ENCODE data around the gene LCN9. TPM values are rescaled to one million over a fixed set of nuclear protein-coding genes. Genes with fewer than 3 reads are reported as not detected.
A peak's percentile ranks its signal among the peaks of the same experiment; 100 is the strongest.

Gene LCN9
- total RNA-seq, 1 donor, result not detected

- DNase-seq (ENCODE audit: low read depth in 2 of 3, low spot score in 2 of 3), result no peak
Measured at GRCh38 chr9:135696446-135696845, 33.3 kb downstream of the LCN9 start.

GRCh38 chr9:135697226-135697625 lies 34.1 kb downstream of the LCN9 start:
- no peak for DNase-seq (ENCODE audit: low read depth in 2 of 3, low spot score in 2 of 3)

- DNase-seq (ENCODE audit: low read depth in 2 of 3, low spot score in 2 of 3), result no peak
Measured at GRCh38 chr9:135698236-135698635, 35.1 kb downstream of the LCN9 start.

DNA sequence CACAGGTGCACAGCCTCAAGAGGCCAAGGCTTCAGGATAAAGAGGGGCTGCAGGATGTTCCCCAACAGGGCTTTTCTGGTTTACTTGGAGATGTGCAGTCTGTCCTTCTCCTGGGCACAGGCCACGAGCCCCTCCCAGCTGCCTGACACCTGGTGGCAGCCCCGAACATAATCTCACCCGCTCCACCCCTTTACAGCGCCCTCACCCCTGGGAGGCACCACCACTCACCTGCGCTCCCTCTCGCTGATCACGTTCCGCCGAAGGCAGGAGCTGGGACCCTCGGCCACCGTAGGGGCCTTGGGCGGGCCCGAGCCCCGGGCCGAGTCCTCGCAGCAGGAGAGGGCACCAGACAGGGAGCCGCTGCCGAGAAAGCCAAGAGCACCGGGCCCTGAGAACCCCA lies 35.7 kb downstream of the LCN9 start:
- DNase-seq (ENCODE audit: low read depth in 2 of 3, low spot score in 2 of 3), result no peak

GRCh38 chr9:135699440-135699839 lies 36.3 kb downstream of the LCN9 start, which contains the start of gene SOHLH1:
Gene SOHLH1, minus strand, starts transcription at chr9:135699481. Its CDS starts 14 bp downstream, at chr9:135699467.
- DNase-seq (ENCODE audit: low read depth in 2 of 3, low spot score in 2 of 3), result no peak

DNA sequence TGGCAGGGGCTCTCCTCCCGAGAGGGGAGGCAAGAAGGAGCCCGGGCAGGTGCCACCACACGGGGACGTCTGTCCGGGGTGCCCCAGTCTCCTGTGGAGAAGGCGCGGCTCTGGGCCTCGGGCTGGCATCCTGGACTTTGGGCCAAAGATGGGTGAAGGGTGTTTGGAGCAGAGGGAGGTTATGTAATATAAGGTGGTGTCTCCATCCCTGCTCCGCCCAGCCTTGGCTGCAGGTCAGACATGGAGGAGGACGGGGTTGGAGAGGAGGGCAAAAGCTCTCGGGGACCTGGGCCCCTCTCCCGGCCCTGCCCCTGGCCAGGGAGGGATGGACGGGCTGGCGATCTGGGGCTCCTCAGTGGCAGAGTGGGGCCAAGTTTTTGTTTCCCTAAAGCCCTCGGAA lies 37.4 kb downstream of the LCN9 start:
- no peak for DNase-seq (ENCODE audit: low read depth in 2 of 3, low spot score in 2 of 3)

GRCh38 chr9:135701067-135701958 lies 38.2 kb downstream of the LCN9 start:
- peak in 1 of 3 donors; percentile 6 for DNase-seq (ENCODE audit: low read depth in 2 of 3, low spot score in 2 of 3)

DNA sequence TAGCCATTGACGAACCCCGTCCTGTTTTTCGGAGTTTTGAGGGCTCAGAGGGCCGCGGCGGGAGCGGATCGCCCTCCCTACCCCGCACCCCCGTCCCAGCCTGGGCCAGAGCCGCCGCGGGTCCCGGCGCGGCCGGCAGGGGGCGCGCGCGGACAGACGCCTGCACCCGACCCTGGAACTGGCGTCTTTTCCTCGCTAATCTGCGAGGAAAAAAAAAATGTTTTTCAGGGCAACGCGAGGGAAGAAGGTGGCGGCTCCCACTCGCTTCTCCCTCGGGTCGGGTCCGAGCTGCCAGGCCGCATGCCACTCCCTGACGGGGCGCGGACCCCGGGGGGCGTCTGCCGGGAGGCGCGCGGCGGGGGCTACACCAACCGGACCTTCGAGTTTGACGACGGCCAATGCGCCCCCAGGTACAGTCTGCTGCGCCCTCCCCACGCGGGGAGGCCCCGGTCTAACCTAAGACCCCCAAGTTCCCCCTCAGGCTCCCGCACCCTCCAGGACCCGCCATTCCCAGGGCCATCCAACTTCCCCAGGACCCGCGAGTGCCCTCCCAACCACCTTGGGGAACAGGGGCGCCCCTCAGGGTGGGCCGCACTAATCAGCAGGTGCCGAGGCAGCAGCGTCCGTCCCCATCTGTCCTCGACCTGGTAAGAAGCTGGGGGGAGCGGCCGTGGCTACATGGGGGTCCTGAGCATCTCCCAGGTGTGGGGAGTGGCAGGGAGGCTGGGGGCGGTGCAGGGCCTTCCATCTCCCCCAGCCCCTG lies 39.0 kb downstream of the LCN9 start, which contains the start of gene KCNT1:
KCNT1 (plus strand) TSS at position 227 of the 763 bp plus-strand sequence; CDS start at position 301, 74 bp downstream.
- peak; percentile 11 to 61 (median 40) for DNase-seq (ENCODE audit: low read depth in 2 of 3, low spot score in 2 of 3)

GRCh38 chr9:135703726-135704125 lies 40.6 kb downstream of the LCN9 start:
- no peak for DNase-seq (ENCODE audit: low read depth in 2 of 3, low spot score in 2 of 3)

GRCh38 chr9:135704483-135704882 lies 41.4 kb downstream of the LCN9 start:
- no peak for DNase-seq (ENCODE audit: low read depth in 2 of 3, low spot score in 2 of 3)

DNA sequence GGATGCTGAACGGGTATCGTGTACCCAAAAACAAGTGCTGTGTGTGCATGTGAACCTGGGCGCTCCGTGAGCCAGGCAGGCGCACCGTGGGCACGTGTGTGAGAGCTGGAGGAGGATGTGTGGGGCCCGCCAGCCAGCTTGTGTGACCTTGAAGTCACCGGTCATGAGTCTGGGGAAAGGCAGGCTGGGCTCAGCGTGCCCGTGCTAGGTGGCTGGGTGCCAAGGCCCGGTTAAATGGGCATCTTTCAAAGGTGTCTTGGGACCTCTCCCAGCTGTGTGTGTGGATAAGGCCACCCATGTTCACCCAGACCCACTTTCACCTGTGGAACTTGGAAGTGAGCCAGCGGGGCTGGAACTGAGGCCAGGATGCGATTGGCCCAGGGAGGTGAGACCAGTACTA lies 42.3 kb downstream of the LCN9 start:
- DNase-seq (ENCODE audit: low read depth in 2 of 3, low spot score in 2 of 3), result no peak

DNA sequence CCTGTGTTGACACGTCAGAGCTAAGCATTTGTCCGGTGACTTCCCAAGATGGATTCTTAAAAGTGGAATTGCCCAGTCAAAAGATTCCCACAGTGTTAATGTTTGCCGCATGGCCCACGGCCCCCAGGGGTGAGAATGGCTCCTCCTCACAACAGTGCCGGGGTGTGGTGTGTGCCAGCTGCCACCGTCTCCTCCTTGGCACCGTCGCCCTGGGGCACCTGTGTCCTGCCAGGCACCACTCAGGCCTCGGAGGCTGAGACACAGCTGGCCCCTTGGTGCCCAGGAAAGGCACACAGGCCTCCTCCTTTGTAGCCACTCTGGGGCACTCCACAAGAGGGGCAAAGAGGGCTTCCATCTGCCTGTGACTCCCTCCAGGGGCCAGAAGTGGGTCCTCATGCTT lies 43.2 kb downstream of the LCN9 start:
- no peak for DNase-seq (ENCODE audit: low read depth in 2 of 3, low spot score in 2 of 3)

- DNase-seq (ENCODE audit: low read depth in 2 of 3, low spot score in 2 of 3), result no peak
Measured at GRCh38 chr9:135707252-135708138, 44.4 kb downstream of the LCN9 start.

- no peak for DNase-seq (ENCODE audit: low read depth in 2 of 3, low spot score in 2 of 3)
Measured at GRCh38 chr9:135708164-135708563, 45.1 kb downstream of the LCN9 start.

GRCh38 chr9:135711391-135711790 lies 48.3 kb downstream of the LCN9 start:
- DNase-seq (ENCODE audit: low read depth in 2 of 3, low spot score in 2 of 3), result no peak

- no peak for DNase-seq (ENCODE audit: low read depth in 2 of 3, low spot score in 2 of 3)
Measured at GRCh38 chr9:135711881-135712280, 48.8 kb downstream of the LCN9 start.

GRCh38 chr9:135712613-135713295 lies 49.6 kb downstream of the LCN9 start:
- no peak for DNase-seq (ENCODE audit: low read depth in 2 of 3, low spot score in 2 of 3)

- peak in 2 of 3 donors; percentile 14 to 16 for DNase-seq (ENCODE audit: low read depth in 2 of 3, low spot score in 2 of 3)
Measured at GRCh38 chr9:135714242-135715055, 51.3 kb downstream of the LCN9 start.

- no peak for DNase-seq (ENCODE audit: low read depth in 2 of 3, low spot score in 2 of 3)
Measured at GRCh38 chr9:135715056-135715595, 52.0 kb downstream of the LCN9 start.

Measured in hematopoietic multipotent progenitor cell (in vitro differentiated cells).